Hepatocyte (in vitro differentiated cells): ENCODE data around the gene VPS33B.

ENCODE experiments used
- EZH2 ChIP-seq: fragments of 200-600 bp; sonication (generic); IDR thresholded peaks from 2 replicates; pipeline ENCODE4 v1.6.1; 2016; ENCODE audit warnings: antibody characterized with exemption, mild to moderate bottlenecking, borderline replicate concordance
- EZH2phosphoT487 ChIP-seq: fragments of 200-600 bp; sonication (generic); IDR thresholded peaks from one replicate; pipeline ENCODE4 v1.6.1; 2018; ENCODE audit warnings: antibody characterized with exemption, mild to moderate bottlenecking, low read depth, moderate library complexity; ENCODE audit not compliant: unreplicated experiment, severe bottlenecking
- TF ChIP-seq, protein P1 (sequence below): fragments of 200-600 bp; sonication (generic); IDR thresholded peaks from 2 replicates; pipeline ENCODE4 v1.5.1; 2016; ENCODE audit warnings: antibody characterized with exemption, mild to moderate bottlenecking; ENCODE audit not compliant: poor library complexity

DNA sequence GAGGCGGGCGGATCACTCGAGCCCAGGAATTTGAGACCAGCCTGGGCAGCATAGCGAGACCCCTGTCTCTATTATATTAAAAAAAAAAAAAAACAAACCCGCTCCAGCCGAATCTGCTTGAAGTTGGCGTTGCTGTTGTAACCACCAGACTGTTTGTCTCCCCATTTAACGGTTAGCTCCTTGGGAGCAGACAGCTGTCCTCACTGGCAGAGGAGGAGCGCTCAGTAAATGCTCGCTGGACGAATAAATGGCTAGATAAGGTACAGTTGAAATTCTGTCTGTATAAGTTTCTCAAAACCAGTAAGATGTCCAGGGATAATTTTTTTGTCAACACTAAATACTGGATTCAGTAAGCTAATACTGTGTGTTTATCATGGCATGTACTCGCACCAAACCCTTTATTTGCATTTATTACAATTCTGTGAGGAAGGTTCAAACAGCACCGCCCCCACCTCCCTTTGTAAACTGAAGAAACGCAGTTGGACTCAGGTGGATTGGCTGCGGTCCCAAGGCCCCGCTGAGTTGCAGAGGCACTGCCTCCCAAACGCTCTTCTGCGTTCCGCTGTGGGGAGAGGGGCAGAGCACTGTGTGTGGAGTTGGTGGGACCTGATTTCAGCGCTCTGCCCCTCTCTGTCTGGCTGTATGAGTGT lies 66.6 kb downstream of the VPS33B start:
- TF ChIP-seq EZH2 (no peak), EZH2phosphoT487 (no peak)
- TF ChIP-seq, protein P1, sequence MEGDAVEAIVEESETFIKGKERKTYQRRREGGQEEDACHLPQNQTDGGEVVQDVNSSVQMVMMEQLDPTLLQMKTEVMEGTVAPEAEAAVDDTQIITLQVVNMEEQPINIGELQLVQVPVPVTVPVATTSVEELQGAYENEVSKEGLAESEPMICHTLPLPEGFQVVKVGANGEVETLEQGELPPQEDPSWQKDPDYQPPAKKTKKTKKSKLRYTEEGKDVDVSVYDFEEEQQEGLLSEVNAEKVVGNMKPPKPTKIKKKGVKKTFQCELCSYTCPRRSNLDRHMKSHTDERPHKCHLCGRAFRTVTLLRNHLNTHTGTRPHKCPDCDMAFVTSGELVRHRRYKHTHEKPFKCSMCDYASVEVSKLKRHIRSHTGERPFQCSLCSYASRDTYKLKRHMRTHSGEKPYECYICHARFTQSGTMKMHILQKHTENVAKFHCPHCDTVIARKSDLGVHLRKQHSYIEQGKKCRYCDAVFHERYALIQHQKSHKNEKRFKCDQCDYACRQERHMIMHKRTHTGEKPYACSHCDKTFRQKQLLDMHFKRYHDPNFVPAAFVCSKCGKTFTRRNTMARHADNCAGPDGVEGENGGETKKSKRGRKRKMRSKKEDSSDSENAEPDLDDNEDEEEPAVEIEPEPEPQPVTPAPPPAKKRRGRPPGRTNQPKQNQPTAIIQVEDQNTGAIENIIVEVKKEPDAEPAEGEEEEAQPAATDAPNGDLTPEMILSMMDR: no peak
